B cell (primary cell): Measurements from ENCODE around the gene HACD2. TPM values are rescaled to one million over a fixed set of nuclear protein-coding genes. Genes with fewer than 3 reads are reported as not detected.

Experiments
- ATAC-seq: fragments of 200-7000 bp; cut with Tn5 transposase; one replicate; pipeline ENCODE4 v1.10.0; 2021; ENCODE audit warnings: low read depth, mild to moderate bottlenecking, moderate number of reproducible peaks, moderate library complexity
- CTCF ChIA-PET: fragments of 350-600 bp; sonication (Branson Sonifier 250); formaldehyde crosslinking; loops from one replicate; lab custom pipeline; 2021; ENCODE audit warnings: antibody characterized with exemption, inconsistent platforms; lab: Charles Lee
- POLR2A ChIA-PET: fragments of 350-600 bp; sonication (Branson Sonifier 250); formaldehyde crosslinking; loops from one replicate; lab custom pipeline; 2021; ENCODE audit warnings: antibody characterized with exemption; lab: Charles Lee
- DNase-seq: peaks from one replicate; pipeline ENCODE4 v3.0.0; 2013
- H2AFZ ChIP-seq: 2 replicates; pipeline ENCODE4 v1.6.1; 2012; ENCODE audit warnings: mild to moderate bottlenecking, low read depth, low read length; ENCODE audit not compliant: insufficient read depth, poor library complexity, severe bottlenecking
- H3K27ac ChIP-seq, 2 donors: 1 replicate in 1 of 2; 2 replicates in 1 of 2; pipeline ENCODE4 v1.5.1; 2012 to 2013; ENCODE audit warnings: low read length in 2 of 2, mild to moderate bottlenecking in 2 of 2, moderate library complexity in 1 of 2
- H3K27me3 ChIP-seq, 4 experiments: fragments of 200-600 bp in 1 of 4; sonication (generic) in 1 of 4; replicated peaks in 1 of 4; 1 replicate in 2 of 4; 2 replicates in 2 of 4; pipeline versions ENCODE4 v1.6.1 to v1.7.0; 2013 to 2016; ENCODE audit warnings: low read length in 3 of 4, mild to moderate bottlenecking in 2 of 4, mixed read lengths in 1 of 4, moderate library complexity in 1 of 4; ENCODE audit not compliant: insufficient read depth in 4 of 4, control insufficient read depth in 3 of 4; ENCODE audit errors: control extremely low read depth in 1 of 4
- H3K36me3 ChIP-seq, 2 experiments: replicated peaks in 1 of 2; 1 replicate in 1 of 2; 2 replicates in 1 of 2; pipeline versions ENCODE4 v1.6.1 to v1.7.1; 2013; ENCODE audit warnings: low read length in 1 of 2; ENCODE audit not compliant: insufficient read depth in 2 of 2, control insufficient read depth in 1 of 2; ENCODE audit errors: control extremely low read depth in 1 of 2, extremely low read depth in 1 of 2
- H3K4me1 ChIP-seq, 2 donors: fragments of 200-600 bp in 1 of 2; sonication (generic) in 1 of 2; 1 replicate in 1 of 2; 2 replicates in 1 of 2; pipeline versions ENCODE4 v1.5.1 to v1.6.1; 2013 to 2017; ENCODE audit warnings: low read length in 2 of 2; ENCODE audit not compliant: control insufficient read depth in 2 of 2, insufficient read depth in 2 of 2
- H3K4me2 ChIP-seq: replicated peaks from 2 replicates; pipeline ENCODE3; 2012; ENCODE audit warnings: mild to moderate bottlenecking, low read depth, low read length; ENCODE audit not compliant: poor library complexity, severe bottlenecking
- H3K4me3 ChIP-seq, 5 experiments: fragments of 200-600 bp in 1 of 5; sonication (generic) in 1 of 5; 1 replicate in 3 of 5; 2 replicates in 2 of 5; pipeline versions ENCODE4 v1.5.1 to v1.7.0; 2011 to 2016; ENCODE audit warnings: low read length in 4 of 5, mild to moderate bottlenecking in 4 of 5, low read depth in 2 of 5, control low read depth in 1 of 5, moderate library complexity in 1 of 5; ENCODE audit not compliant: insufficient read depth in 1 of 5; ENCODE audit errors: control extremely low read depth in 1 of 5, extremely low read depth in 1 of 5
- H3K79me2 ChIP-seq: fragments of 200-600 bp; sonication (generic); one replicate; pipeline ENCODE4 v1.6.0; 2016; ENCODE audit warnings: low read length; ENCODE audit not compliant: control insufficient read depth, insufficient read depth
- H3K9ac ChIP-seq: fragments of 200-600 bp; sonication (generic); 2 replicates; pipeline ENCODE4 v1.6.1; 2017; ENCODE audit warnings: mild to moderate bottlenecking, low read length, moderate library complexity
- H3K9me3 ChIP-seq, 3 donors: one replicate each; pipeline versions ENCODE4 v1.6.1 to v1.7.1; 2013; ENCODE audit warnings: low read length in 2 of 3; ENCODE audit not compliant: control insufficient read depth in 2 of 3, insufficient read depth in 1 of 3; ENCODE audit errors: control extremely low read depth in 1 of 3
- H4K20me1 ChIP-seq: 2 replicates; pipeline ENCODE4 v1.6.0; 2012; ENCODE audit warnings: mild to moderate bottlenecking, low read length; ENCODE audit not compliant: insufficient read depth, control insufficient read depth, poor library complexity, severe bottlenecking
- H3K27ac Mint-ChIP-seq: one replicate; pipeline ENCODE4 v1.8.0; 2021; ENCODE audit warnings: mixed read lengths
- H3K27me3 Mint-ChIP-seq: one replicate; pipeline ENCODE4 v1.8.0; 2021; ENCODE audit warnings: mixed read lengths
- H3K4me1 Mint-ChIP-seq: one replicate; pipeline ENCODE4 v1.8.0; 2021; ENCODE audit warnings: mixed read lengths
- H3K4me3 Mint-ChIP-seq: one replicate; pipeline ENCODE4 v1.8.0; 2021; ENCODE audit warnings: mixed read lengths
- H3K9me3 Mint-ChIP-seq: one replicate; pipeline ENCODE4 v1.8.0; 2022; ENCODE audit warnings: mixed read lengths; ENCODE audit not compliant: insufficient read depth
- EZH2 ChIP-seq: IDR thresholded peaks from 2 replicates; pipeline ENCODE4 v1.6.1; 2012; ENCODE audit warnings: borderline replicate concordance, low read depth, mild to moderate bottlenecking, moderate library complexity, low read length; ENCODE audit not compliant: insufficient read depth, poor library complexity, severe bottlenecking
- WGBS: methylation state at CpG from one replicate; pipeline ENCODE4 v1.1.5; 2013; ENCODE audit warnings: missing lambda C conversion rate; ENCODE audit not compliant: insufficient coverage; 5-methylcytosine and 5-hydroxymethylcytosine counted together
- intact Hi-C: fragments of 100-400 bp; cut with micrococcal nuclease; formaldehyde crosslinking; loops from one replicate; pipeline ENCODE4 v1.10.0; 2022
- polyA plus RNA-seq: library from polyadenylated mRNA; depleted of rRNA; stranded (reverse); fragments of >200 nt; gene quantifications from 2 replicates; pipeline ENCODE4 v1.2.3, GENCODE V29; 2012
- total RNA-seq, 2 donors: library from RNA; stranded (reverse); fragments of 120-200 nt in 1 of 2; gene quantifications; 1 replicate in 1 of 2; 2 replicates in 1 of 2; pipeline versions ENCODE4 v1.2.3 to v1.2.4, GENCODE V29; 2013 to 2022
- TF ChIP-seq, protein P1 (sequence below): fragments of 200-600 bp; IDR thresholded peaks from one replicate; pipeline ENCODE4 v1.8.0; 2022; ENCODE audit warnings: antibody characterized with exemption, mild to moderate bottlenecking

HACD2 gene
- total and polyA plus RNA-seq, 2 donors (not counting 1 experiment from before 2014, with no cell fraction given) = 14.5 to 30.7 TPM

DNA sequence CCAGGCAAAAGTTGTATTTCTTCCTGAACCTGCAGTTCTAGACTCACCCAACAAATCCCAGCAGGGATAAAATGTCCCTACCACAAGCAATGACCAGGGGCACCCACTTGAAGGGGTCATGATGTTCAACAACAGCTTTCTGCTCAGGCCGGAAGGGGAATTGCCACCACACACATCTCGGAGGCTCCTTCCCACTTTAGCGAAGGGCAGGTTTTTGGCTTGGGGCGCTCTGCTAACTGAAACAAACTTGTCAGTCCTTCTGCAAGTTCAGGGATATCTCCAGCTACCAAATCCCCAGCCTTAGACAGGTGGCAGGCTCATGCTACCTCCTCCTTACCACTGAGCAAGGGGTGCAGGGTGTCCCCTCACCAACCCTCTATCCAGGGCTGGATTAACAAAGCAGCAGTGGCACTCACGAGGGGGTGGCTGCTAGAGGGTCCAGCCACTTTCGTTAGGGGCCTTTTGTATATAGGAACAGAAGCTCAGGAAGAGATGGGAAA is 138.2 kb downstream of the HACD2 start:
- no peaks in the 10 kb centered on the region for H3K9me3 Mint-ChIP-seq
- H3K4me1 Mint-ChIP-seq = peaks cover 10% of the 10 kb centered on the region
- Histone ChIP-seq H3K9me3 (peaks cover 0 to 7% (median 0%) of the 10 kb centered on the region in 3 donors), H2AFZ (no peak overlapping the region), H3K4me1 (peaks cover 10 to 13% of the 10 kb centered on the region in 2 donors), H3K27me3 (peaks cover 0 to 51% (median 26%) of the 10 kb centered on the region in 4 experiments), H4K20me1 (no peaks in the 10 kb centered on the region), H3K9ac (no peak overlapping the region), H3K27ac (no peak overlapping the region), H3K79me2 (no peaks in the 10 kb centered on the region), H3K36me3 (no peaks in the 10 kb centered on the region), H3K4me3 (no peak overlapping the region), H3K4me2 (no peak overlapping the region)
- H3K27ac Mint-ChIP-seq = no peak overlapping the region
- 94% methylated on average over 4 of the region's 6 CpGs for WGBS
- intact Hi-C loops = no loop called here
- POLR2A ChIA-PET = no interaction called here
- peak overlapping the region; percentile 74 for H3K4me3 Mint-ChIP-seq
- ATAC-seq (no peak), DNase-seq (no peak)
- CTCF ChIA-PET = no interaction called here
- no peak for TF ChIP-seq EZH2
- TF ChIP-seq, protein P1, sequence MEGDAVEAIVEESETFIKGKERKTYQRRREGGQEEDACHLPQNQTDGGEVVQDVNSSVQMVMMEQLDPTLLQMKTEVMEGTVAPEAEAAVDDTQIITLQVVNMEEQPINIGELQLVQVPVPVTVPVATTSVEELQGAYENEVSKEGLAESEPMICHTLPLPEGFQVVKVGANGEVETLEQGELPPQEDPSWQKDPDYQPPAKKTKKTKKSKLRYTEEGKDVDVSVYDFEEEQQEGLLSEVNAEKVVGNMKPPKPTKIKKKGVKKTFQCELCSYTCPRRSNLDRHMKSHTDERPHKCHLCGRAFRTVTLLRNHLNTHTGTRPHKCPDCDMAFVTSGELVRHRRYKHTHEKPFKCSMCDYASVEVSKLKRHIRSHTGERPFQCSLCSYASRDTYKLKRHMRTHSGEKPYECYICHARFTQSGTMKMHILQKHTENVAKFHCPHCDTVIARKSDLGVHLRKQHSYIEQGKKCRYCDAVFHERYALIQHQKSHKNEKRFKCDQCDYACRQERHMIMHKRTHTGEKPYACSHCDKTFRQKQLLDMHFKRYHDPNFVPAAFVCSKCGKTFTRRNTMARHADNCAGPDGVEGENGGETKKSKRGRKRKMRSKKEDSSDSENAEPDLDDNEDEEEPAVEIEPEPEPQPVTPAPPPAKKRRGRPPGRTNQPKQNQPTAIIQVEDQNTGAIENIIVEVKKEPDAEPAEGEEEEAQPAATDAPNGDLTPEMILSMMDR = no peak
- H3K27me3 Mint-ChIP-seq = peaks cover 57% of the 10 kb centered on the region

GRCh38 chr3:123446210-123446609 is 138.6 kb downstream of the HACD2 start:
- H3K9ac ChIP-seq = no peak overlapping the region
- no peaks in the 10 kb centered on the region for H3K79me2 ChIP-seq
- peak overlapping the region; percentile 66 for H3K4me3 Mint-ChIP-seq
- peaks cover 10% of the 10 kb centered on the region for H3K4me1 Mint-ChIP-seq
- intact Hi-C loops = no loop called here
- no peak overlapping the region for H3K27ac Mint-ChIP-seq
- POLR2A ChIA-PET = no interaction called here
- H3K27me3 ChIP-seq = peaks cover 0 to 51% (median 26%) of the 10 kb centered on the region in 4 experiments
- no peak overlapping the region for H3K27ac ChIP-seq
- H4K20me1 ChIP-seq = no peaks in the 10 kb centered on the region
- H2AFZ ChIP-seq = no peak overlapping the region
- H3K36me3 ChIP-seq = no peaks in the 10 kb centered on the region
- peaks cover 60% of the 10 kb centered on the region for H3K27me3 Mint-ChIP-seq
- ATAC-seq (no peak), DNase-seq (no peak)
- H3K4me2 ChIP-seq = no peak overlapping the region
- no peak overlapping the region for H3K4me3 ChIP-seq
- 93% methylated on average over 2 of the region's 2 CpGs for WGBS
- TF ChIP-seq EZH2 = no peak
- TF ChIP-seq, protein P1 = no peak
- CTCF ChIA-PET = no interaction called here
- no peaks in the 10 kb centered on the region for H3K9me3 Mint-ChIP-seq
- H3K4me1 ChIP-seq = peaks cover 10 to 13% of the 10 kb centered on the region in 2 donors
- peaks cover 0 to 7% (median 0%) of the 10 kb centered on the region in 3 donors for H3K9me3 ChIP-seq
